ENCODE measurements around the gene ODAD3. TPM values are rescaled to one million over a fixed set of nuclear protein-coding genes. Genes with fewer than 3 reads are reported as not detected.

The ODAD3 gene
- total RNA-seq, 1 experiment from 2014 or later: 0.52 TPM

GRCh38 chr19:11444059-11444458 lies 9.1 kb upstream of the ODAD3 start:
- CTCF ChIA-PET: interaction anchor here (1.5 to 3.0 kb wide), 3 partner anchors 9 to 150 kb away, joined by 4 to 18 read pairs (median 6); partner anchors contain the start of genes ODAD3 and PRKCSH
- no peak for TF ChIP-seq ZBTB33 (IDR thresholded peaks at IDR 0.05; ENCODE audit: extremely low read depth, insufficient replicate concordance, low read length)
- no peak for TF ChIP-seq FOSL1 (IDR thresholded peaks at IDR 0.05; ENCODE audit: low read depth)
- TF ChIP-seq SIN3A (IDR thresholded peaks at IDR 0.05; ENCODE audit: low read depth): no peak
- TF ChIP-seq POLR2A (IDR thresholded peaks at IDR 0.05; ENCODE audit: borderline replicate concordance, extremely low read depth, insufficient read depth, insufficient read length): no peak
- TF ChIP-seq POLR2AphosphoS5 (IDR thresholded peaks at IDR 0.05; ENCODE audit: low read depth, low read length): no peak
- TF ChIP-seq CEBPB (IDR thresholded peaks at IDR 0.05; ENCODE audit: low read depth): no peak
- no peak for TF ChIP-seq JUND (IDR thresholded peaks at IDR 0.05)
- TF ChIP-seq RAD21 (IDR thresholded peaks at IDR 0.05; ENCODE audit: low read depth): no peak
- no peak for TF ChIP-seq MAX (IDR thresholded peaks at IDR 0.05)

More at GRCh38 chr19:11444059-11444458, 9.1 kb upstream of the ODAD3 start:
- ATAC-seq (no peak), DNase-seq (ENCODE audit: low read depth, low spot score) (no peak)
- ChIA-PET RAD21 (ENCODE audit: low non-redundant PET in 1 of 2, low total read pairs in 2 of 2, uncharacterized antibody in 2 of 2, unreplicated experiment in 2 of 2) (no interaction called here), POLR2A (interaction anchor here (1.5 kb wide), 1 partner anchor 63 kb away, joined by 4 read pairs; no protein-coding TSS in a partner anchor)
- Histone ChIP-seq H3K4me3 (replicated peaks in 1 of 2; ENCODE audit: low read depth in 1 of 2, low read length in 2 of 2) (no peak overlapping the region), H3K36me3 (ENCODE audit: control insufficient read depth in 1 of 2, insufficient read depth in 2 of 2, low read length in 2 of 2) (peaks cover 30 to 58% of the 10 kb centered on the region in 2 experiments; a peak in 3 of 4 replicates), H4K20me1 (ENCODE audit: insufficient read depth) (no peaks in the 10 kb centered on the region), H3K4me1 (ENCODE audit: control insufficient read depth in 1 of 2, insufficient read depth in 2 of 2, low read length in 2 of 2) (no peaks in the 10 kb centered on the region), H2AFZ (ENCODE audit: low read depth, low read length, poor library complexity, severe bottlenecking) (no peak overlapping the region), H3K9me3 (ENCODE audit: control insufficient read depth in 1 of 2, insufficient read depth in 1 of 2, low read depth in 1 of 2, low read length in 2 of 2) (no peaks in the 10 kb centered on the region), H3K27ac (ENCODE audit: low read depth, low read length) (no peak overlapping the region), H3K9ac (ENCODE audit: low read length) (no peak overlapping the region), H3K27me3 (ENCODE audit: insufficient read depth, low read length) (no peaks in the 10 kb centered on the region), H3K4me2 (ENCODE audit: low read length) (no peak overlapping the region), H3K79me2 (ENCODE audit: insufficient read depth, low read length) (peaks cover 23% of the 10 kb centered on the region; the same call in 1 of the 2 replicates), H3K9me2 (ENCODE audit: insufficient read depth) (no peaks in the 10 kb centered on the region)
- intact Hi-C loops (cut with micrococcal nuclease): no loop called here
- BruUV-seq (replicated peaks): no TSS peak
